Inflammatory macrophage (primary cell): Measurements from ENCODE around the gene IBSP.
A peak's percentile ranks its signal among the peaks of the same experiment; 100 is the strongest.

Experiments used
- DNase-seq, 2 donors: peaks; one replicate each; pipeline ENCODE4 v3.0.0-alpha.2; 2020 to 2022
- total RNA-seq, 18 experiments: gene quantifications; one replicate each; lab custom pipeline; 2026; ENCODE audit warnings: mixed read lengths in 6 of 18, inconsistent platforms in 2 of 18; lab: John Stamatoyannopoulos, UW

The IBSP gene, protein sequence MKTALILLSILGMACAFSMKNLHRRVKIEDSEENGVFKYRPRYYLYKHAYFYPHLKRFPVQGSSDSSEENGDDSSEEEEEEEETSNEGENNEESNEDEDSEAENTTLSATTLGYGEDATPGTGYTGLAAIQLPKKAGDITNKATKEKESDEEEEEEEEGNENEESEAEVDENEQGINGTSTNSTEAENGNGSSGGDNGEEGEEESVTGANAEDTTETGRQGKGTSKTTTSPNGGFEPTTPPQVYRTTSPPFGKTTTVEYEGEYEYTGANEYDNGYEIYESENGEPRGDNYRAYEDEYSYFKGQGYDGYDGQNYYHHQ
- total RNA-seq = 0 to 0.34 (median 0.07) reads per million in 18 experiments

DNA sequence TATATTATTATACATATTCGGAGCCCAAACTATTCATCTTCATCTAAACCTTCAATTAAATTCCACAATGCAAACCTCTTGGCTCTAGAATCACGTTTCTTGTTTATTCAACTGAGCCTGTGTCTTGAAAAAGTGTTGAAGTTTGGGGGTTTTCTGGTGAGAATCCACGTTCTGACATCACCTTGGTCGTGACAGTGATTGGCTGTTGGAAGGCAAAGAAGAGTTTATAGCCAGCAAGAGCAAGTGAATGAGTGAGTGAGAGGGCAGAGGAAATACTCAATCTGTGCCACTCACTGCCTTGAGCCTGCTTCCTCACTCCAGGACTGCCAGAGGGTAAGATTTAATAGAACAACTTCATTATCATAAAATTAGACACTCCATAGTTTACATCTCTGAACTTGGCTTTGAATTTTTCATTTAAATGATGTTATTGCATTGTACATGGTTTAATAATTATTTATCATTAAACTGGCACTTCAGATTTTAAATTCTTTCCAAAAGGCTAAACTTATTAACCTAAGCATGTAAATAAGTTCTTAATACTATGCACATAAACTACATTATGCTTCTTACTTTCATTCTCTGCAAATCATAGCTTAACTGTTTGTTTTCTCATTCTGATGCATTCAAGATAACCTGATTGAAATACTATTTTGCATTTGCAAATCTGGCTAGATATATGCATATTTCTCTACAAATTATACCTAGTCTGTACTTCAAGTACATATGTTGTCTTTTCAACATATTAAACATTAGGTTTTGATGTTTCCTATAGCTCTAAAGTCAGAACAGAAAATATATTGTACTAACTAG lies at the start of gene IBSP:
Gene IBSP, plus strand, starts transcription at position 254 of the 813 bp plus-strand sequence. CDS start 2,808 bp downstream, outside the sequence.
- no peak for DNase-seq

DNA sequence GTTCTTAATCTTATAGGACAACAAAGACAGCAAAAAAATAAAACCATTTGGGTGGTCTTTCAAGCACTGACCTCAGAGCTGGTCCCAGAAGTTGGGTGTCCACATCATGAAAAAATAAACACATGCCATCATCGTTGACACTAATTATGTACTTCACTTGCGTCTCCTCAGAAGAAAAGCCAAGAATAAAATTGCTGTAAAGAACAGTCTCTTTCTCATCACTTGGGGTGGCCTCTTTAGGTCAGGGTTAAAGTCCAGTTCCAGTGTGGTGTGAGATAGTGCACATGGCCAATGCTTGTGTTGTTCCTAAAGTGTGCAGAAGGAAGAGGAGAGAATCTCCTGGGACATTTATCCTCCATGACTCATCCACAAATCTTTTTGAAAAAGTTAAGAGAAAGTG lies 49.5 kb upstream of the IBSP start:
- DNase-seq = no peak

DNA sequence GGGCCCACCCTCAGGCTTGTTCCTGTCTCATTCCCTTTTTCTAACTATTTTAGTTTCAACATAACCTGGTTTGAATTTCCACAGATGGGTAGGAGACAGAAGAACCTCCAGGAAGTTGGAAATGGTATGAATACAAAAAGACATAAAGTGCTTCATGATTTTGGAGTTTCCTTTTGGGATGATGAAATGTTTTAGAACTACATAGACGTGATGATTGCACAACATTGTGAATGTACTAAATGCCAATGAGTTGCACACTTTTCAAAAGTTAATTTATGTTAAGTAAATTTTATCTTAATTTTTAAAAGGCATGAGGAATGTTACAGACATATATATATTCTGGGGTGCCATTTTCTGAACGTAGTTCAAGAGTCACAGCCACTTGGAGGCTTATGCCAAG lies 41.1 kb upstream of the IBSP start:
- no peak for DNase-seq

DNA sequence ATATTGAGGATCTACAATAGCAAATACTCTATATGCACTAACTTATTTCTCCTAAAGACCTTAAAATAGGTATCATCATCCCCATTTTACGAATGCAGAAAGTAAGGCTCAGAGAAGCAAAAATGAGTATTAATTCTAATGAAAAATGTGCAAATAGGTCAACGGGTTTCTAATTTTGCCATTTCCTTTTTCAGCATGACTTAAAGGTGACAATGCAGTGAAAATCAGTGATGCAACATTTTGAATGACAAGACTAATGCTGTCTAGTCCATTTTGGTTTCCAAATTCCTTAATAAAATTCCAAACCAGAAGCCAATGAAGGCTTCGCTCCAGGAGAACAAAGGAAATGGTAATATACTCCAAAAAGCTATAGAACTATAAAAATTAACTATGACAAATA lies 37.0 kb upstream of the IBSP start:
- peak in 1 of 2 donors; percentile 35 for DNase-seq

DNA sequence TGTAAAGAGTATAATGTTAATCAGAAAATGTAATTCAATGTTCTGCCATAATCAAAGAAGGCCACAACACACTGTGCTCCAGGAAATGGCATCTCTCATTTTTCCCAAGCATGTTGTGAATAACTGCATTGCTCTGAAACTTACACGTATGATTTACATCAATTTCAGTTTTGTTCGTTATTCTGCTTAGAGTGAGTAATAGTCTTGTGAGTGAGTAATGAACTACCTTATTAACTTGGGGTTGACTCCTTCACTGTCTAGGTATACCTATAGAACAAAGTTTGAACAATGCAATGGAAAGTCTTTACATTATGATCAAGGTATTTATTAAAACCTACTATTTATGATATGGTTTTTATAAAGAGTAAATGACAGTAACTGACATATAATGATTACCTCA lies 17.8 kb upstream of the IBSP start:
- DNase-seq = no peak

DNA sequence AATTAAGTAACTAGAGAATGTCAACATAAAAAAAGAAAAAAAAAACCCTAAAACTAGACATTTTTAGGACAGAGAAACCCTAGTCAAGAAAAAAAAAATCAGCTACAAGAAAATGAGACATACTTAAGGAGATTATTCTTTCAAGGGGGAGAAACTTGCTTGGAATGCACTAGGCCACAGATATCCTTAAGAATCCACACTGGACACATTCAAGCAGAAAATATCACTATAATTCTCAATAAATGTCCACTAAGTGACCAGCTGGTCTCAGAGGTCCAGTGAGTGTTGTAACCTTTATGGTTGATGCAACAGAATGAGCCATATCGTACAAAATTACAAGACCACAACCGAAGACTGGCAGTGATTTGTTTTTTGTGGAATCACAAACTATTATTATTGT lies 15.6 kb upstream of the IBSP start:
- DNase-seq = no peak

DNA sequence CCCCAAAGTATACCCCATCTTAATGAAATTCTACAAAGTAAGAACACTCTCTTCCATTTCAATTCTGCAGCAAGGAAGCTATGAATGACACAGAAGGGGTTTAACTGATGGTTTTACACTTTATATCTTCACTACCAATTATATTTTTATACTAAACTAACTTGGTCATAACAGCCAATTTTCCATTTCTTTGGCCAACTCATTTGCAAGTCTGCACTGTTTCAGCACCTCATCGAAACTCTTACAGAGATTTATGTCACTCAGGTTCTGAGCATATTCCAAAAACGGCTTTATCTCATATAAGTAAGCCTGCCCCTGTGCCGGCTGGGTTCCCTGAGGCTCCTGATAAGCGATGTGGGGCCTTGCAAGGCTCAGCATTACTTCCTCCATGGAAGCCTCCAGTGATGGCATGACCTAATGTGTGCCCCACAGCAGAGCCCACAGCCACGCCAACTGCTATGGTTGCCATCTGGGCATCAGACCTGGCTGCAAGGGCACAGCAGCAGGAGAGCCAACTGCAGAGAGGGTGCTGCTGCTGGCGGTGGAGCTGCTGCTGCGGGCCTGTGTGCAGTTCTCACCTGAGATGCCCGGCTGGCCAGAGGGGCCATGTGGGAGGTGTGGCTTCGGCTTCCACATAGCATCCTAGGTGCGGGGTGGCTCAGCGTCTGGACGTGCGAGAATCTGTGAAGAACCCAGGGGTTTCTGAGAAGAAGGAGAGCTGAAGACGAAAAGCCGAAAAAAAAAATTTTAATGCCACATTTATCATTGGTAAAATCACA lies 13.4 kb upstream of the IBSP start:
- DNase-seq = no peak

DNA sequence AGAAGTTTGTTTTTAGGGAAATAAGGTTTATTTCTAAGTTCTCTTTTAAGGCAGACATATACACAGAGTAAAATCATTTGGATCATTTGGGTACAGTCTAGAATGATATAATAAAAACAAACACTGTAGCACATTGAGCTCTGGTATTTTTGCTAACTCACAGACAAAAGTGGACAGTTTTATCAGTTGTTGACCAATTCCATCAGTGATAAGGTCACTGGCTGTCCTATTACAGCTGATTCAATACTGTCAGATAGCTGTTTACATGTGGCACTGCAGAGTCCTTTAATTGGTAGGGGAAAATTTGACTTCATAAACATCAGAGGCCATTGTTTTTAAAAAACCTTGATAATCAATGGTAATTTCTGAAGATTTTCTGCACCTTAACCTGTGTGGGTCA lies 3.5 kb downstream of the IBSP start:
- DNase-seq = no peak

DNA sequence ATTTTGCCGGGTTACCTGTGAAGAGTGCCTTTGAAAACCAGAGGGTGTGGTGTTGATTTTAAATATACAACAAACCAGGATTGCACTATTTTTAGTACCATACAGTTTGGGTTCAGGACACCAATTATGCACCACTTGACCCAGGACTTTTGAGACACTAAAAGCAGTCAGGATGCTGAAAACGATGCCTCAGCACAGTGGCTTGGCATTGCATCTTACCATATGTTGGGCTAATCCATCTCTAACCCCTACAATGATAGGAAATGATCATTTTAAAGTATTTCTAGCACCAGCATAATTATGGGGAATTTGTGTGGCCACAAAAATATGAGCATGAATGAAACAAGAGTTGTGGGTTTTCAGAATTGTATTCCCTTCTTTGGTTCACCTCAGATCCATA lies 4.1 kb downstream of the IBSP start:
- DNase-seq = no peak

DNA sequence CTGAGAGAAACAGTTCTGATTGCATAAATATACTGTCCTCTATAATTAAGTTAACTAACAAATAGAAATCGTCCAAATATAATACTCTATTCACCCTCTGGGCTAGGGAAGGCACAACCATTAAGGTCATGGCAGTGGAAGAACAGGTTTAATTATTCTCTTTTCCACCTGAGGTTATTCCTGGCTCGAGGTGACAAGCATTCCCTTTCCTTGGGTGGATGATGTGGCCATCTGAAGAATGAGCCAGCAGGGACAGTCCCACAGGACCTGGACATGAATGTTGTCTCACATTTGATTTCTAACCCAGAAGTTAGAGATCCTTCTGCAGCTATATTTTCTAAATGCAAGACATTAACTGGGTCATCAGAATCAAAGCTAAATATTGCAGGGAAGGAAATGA lies 5.5 kb downstream of the IBSP start:
- no peak for DNase-seq

DNA sequence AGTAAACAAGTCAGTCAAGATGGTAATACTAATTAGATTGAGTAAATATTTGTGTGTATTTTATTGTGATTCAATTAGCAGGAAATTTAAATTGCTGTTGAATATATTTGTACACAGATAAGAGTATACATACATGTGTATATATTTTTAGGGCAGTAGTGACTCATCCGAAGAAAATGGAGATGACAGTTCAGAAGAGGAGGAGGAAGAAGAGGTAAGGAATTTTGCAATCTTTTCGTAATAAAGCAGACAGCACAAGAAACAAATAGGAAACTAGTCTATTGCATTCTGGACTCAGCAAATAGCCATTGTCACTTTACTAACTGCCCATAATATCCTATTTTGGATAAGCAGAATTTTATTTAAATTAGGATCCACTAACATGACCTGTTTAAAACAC lies 6.6 kb downstream of the IBSP start:
- peak; percentile 9 to 56 for DNase-seq

DNA sequence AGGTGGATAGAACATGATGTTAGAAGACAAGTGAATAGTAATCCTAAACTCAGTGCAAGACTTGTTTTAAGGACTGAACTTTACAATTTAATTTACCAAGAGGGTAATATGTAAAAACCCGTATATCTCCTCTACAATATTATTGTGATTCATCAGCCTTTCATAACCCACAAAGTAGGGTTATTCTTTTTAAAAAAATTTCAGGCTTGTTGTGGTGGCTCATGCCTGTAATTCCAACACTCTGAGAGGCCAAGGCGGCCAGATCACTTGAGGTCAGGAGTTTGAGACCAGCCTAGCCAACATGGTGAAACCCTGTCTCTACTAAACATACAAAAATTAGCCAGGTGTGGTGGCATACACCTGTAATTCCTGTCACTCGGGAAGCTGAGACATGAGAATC lies 7.2 kb downstream of the IBSP start:
- peak in 1 of 2 donors; percentile 3 for DNase-seq

DNA sequence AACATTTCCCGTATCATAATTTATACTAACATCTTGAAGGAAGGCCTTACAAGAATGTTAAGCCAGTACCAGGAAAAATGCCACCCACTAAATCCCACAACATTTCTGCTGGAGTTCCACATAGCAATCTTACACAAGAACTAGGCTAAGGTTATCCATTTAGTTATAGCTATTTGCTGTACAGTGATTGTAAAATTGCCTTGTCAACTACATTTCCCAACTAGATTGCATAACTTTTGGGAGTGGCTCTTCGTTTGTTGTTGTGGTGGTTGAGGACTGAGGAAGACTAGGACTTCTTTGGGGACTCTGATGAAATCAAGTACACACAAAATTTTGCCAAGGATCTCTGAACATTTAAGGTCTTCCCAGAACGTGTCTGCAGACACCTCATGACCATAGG lies 8.0 kb downstream of the IBSP start:
- peak; percentile 73 to 94 for DNase-seq

DNA sequence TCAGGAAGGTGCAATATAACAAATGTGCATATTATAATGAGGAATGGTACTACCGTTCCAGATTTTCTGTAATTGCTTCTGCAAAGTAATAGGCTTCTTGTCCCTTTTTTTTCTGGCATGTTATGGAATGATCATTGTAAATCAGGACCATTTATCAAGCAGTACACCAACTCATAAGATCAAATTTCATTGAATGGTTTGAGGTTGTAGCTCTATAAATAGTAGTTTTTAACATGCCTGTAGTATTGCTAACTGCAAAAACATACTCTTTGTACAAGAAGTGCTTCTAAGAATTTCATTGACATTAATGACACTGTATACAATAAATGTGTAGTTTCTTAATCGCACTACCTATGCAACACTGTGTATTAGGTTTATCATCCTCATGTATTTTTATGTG lies 12.6 kb downstream of the IBSP start:
- DNase-seq = no peak

DNA sequence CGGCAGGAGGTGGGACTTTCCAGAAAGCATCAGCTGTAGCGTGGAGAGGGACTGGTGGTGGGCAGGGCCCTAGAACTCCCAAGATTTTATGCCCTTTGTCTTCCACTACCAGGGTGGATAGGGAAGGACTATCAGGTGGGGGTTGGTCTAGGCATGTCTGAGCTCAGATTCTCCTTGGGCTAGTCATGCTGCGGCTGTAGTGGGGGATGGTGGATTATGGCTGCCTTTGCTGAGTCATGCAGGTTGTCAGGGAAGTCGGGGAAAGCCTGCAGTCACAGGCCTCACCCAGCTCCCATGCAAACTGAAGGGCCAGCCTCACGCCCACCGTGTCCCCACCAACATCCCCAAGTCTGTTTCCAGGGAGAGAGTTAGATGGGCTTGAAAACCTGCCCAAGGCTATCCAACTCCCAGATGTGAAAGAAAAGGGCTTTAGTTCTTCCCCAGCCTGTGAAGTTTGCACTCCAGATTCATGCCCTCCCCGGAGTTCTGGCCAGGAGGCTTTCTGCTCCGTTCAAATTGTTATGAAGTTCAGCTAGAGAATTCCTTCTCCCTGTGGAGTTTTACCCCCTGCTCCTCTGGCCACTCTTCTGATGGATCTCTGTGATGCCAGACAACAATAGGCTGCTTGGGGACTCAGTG lies 20.0 kb downstream of the IBSP start:
- DNase-seq = no peak

DNA sequence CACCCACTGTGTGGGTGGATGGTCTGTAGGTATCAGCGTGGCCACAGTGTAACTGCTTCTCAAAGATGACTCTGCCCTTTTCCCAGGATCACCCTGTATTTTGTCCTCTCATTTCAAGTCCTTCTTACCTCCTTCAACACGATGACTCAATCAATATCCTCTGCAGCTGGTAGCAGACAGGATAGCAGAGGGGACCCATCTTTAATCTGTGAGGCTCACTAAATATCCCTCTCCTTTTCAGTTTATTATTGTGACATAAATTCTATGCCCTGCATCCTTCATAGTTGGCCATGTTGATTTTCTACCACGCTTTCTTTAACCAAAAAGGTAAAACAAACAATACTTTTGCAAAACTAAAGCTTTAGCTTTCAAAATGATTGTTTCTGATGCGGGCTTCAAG lies 23.8 kb downstream of the IBSP start:
- DNase-seq = no peak

DNA sequence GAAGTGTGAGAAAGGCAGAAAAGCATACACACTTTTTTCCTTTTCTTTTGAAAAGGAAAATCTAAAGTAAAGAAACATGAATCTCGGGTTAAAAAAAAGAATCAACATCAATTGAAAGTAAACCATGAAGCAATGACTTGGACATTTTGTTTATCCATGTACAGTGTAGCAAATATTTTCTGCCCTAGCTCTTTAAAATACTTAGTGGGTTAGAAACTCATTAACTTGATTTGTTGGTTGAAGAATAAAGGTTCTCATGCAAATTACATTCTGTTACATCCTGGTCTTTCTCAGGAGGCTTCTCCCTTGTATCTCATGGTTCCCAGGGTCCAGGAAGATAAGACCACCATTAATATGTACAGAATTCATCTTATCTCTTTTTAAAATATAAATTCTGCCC lies 24.4 kb downstream of the IBSP start:
- no peak for DNase-seq

DNA sequence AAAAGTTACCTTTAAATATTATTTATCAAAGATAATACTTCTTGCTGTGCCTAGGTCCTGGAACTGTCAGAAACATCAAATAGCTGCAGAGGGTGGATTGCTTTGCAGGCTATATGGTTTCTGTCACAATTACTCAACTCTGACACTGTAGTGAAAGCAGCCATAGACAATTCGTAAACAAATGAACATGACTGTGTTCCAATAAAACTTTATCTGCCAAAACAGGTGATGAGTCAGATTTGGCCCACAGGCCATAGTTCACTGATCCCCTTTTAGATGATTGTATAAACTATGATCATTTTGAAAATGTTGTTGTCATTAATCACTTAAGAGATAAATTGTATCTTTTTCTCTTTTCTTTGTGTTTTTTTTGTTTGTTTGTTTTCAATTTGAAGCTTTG lies 25.0 kb downstream of the IBSP start:
- no peak for DNase-seq

DNA sequence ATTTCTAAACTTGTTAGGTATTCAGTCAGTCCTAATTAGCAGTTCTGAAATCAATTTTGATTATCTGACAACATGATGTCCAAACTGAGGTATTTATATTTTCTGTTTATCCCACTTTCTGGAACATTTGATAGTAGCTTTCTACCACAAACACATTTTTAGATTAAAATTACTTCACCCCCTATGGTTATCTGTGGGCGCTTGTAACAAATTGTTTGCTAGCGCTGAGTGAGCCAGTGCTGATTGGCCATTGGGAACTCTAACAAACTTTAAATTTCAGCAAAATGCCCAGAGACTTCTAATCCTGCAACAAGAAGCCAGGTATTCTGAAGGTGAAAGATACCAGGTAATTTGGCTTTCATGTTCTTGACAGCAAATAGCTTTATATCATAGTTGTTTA lies 33.3 kb downstream of the IBSP start, which contains the start of gene MEPE:
Gene MEPE, plus strand, starts transcription at position 301 of the 400 bp plus-strand sequence. CDS start 1,746 bp downstream, outside the sequence.
- no peak for DNase-seq

DNA sequence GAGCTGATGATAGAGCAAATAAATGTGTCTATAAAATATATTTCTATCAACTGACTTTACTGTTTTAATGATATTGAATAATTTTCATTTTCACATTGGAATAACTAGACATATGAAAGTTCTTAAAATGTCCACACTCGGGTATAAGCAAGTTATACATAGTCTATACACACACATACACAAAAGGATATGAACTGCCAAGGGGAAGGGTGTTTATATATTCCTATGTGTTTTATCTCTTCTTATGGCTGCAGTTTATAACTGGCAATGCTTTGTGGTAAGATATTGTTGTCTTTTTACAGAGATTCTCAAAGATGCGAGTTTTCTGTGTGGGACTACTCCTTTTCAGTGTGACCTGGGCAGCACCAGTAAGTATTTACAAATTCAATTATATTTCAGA lies 35.0 kb downstream of the IBSP start:
- no peak for DNase-seq

DNA sequence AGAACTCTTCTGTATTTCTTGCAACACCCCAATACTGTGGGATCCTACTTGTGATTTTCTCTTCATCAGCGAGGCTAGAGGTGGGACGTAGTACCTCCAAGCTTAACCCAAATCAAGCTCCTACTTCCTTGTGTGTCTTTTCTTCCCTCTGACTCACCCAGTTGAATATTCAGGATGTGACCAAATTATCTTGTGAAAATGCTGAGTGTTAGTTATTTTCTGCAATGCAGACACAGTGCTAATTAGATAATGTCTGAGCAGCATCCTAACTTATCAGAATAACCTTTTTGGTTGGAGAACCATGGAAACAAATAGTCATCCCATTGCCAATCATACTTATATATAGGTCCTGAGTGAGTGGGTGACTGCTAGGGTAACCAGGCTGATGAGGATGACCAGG lies 35.8 kb downstream of the IBSP start:
- peak in 1 of 2 donors; percentile 29 for DNase-seq

DNA sequence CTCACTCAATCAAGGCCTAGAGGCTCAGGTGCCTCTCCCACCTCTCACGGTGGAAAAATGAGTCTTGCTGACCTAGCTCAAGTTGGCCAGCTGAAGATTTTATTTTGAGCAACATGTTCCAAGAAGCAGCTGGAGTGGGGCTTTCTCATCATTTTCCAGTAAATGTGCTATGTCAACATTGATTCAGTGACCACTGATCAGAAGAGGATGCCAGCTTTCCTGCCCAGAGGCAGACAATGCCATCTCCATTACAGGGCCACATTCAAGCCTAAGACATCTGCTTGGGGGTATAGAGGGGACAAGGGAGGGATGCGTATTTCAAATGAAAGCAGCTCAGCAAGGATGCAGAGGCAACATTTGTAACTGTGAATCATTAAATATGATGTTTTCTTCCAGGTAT lies 36.4 kb downstream of the IBSP start:
- no peak for DNase-seq

DNA sequence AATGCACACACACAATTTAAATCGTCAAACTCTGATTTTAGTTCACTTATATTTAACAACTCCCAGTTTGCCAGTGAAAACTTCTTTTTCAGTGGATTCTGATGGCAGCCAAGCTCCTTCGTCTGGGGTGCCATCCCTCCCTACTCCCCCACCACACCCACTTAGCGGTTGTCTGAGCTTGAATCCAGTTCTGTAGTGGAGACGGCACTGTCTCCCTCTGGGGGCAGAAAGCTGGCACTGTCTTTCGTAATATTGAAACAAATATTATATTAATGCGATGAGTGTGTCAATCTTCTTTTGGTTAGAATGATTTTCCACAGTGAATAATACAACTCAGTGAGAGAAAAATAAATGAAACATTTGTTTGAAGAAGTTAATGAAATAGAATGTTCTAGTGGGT lies 38.9 kb downstream of the IBSP start:
- DNase-seq = no peak
